Measurements from ENCODE around the gene MYH11.
"Not testable (repeated sequence)": the region's sequence is repeated elsewhere in the genome, so short reads cannot be mapped to it uniquely, and the experiment has no call there.

MYH11 gene

DNA sequence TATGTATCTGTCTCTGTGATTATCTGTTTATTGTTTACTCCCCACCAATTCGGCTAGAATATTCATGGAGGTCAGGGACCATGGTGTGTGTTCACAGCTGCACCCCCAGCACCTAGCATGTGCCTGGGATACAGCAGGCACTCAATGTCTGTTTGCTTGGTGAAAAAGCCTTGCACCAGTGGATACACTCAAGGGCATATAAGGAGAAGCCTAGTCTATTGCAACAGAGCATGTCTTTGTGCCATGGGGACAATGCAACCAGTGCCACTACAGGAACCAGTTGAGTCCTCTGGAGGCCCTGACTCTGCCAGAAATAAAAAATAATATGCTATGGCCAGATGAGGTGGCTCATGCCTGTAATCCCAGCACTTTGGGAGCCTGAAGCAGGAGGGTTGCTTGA, 113.2 kb downstream of the MYH11 start:
- DNase-seq: no peak

DNA sequence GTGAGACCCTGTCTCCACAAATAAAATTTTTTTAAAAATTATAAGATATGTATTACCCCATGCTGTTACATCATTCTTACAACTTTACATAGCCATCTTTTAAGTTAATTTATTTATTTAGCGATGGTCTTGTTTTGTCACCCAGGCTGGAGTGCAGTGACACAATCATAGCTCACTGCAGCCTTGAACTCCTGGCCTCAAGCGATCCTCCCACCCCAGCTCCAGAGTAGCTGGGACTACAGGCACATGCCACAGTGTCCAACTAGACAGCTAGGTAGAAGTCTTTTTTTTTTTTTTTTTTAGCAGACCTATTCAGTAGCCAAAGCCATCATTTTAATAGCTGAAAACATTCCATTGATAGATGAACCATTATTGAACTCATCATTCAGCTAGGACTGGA, 114.1 kb downstream of the MYH11 start:
- no peak for DNase-seq

DNA sequence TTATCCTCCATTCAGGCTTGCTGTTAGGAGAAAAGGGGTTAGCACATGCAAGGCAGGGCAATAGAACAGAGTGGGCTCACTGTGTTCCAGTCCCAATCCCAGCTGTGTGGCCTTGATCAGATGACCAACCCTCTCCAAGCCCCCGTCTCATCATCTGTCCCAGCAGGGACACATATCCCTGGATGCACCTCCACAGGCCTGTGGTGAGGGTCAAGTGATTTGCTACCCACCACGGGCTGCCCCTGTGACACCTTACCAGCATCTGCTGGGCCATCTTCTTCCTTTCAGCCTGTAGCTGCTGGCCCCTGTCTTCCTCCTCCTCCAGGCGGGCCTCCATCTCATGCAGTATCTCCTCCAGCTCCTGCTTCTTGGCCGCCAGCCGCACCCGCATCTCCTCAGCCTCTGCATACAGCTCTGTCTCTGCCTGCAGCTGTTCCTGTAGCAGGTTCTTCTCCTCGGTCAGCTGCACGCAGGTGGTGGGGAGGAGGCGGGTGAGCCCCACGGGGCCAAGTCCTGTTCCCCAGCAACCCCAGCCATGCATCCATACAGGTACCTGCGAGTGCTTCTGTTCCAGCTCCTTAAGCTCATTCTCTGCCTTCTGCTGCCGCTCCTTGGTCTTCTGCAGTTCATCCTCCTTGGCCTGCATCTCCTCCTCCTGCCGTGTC, 115.5 kb downstream of the MYH11 start:
- DNase-seq: no peak

DNA sequence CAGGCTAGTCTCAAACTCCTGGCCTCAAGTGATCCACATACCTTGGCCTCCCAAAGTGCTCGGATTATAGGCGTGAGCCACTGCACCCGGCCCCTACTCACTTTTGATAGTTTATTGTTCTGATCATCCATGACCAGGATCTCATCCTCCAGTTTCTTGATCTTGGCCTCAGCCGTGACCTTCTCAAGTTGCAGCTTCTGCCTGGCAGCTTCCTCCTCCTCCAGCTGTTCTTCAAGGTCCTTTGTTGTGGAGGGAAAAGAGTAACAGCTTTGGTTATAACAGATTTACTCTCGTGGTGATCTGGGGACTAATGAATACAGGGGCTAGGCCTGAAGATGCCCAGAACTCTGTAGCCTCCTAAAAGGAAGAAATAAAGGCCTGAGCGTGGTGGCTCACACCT, 116.9 kb downstream of the MYH11 start:
- DNase-seq: no peak

DNA sequence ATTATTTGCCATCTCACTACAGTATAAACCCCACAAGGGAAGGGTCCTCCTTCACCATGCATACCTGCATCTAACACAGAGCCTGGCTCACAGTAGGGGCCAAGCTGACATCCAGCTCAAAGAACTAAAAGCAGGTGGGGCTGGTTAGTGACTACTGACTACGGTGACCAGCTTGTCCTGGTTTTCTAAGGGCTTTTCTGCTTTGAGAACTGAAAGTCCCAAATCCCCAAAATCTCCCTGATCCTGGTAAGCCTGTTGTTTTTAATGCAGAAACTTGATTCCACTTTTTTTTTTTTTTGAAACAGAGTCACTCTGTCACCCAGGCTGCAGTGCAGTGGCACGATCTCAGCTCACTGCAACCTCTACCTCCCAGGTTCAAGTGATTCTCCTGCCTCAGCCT, 117.4 kb downstream of the MYH11 start:
- DNase-seq: no peak

DNA sequence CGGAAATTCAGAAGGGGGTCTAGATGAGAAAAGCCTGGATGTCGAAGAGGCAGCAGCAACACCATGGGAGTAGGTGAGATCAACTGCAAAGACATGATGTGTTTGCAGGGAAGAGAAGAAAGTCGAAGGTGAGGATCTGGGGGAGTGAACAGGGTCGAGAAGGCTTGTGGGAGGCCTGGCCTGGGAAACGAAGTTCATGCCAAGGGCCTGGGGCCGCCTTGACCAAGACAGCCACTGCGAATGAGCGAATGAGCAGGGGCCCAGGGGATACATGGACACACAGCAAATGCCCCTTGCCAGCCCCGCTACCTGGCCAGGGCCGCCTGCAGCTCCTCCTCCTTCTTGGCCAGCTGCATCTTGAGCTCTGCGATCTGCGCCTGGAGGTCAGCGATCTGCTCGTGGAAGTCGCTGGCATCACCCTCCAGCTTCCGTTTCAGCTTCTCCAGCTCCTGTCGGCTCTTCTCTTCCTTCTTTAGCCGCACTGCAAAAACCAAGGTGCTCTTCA, 119.6 kb downstream of the MYH11 start:
- DNase-seq: no peak

DNA sequence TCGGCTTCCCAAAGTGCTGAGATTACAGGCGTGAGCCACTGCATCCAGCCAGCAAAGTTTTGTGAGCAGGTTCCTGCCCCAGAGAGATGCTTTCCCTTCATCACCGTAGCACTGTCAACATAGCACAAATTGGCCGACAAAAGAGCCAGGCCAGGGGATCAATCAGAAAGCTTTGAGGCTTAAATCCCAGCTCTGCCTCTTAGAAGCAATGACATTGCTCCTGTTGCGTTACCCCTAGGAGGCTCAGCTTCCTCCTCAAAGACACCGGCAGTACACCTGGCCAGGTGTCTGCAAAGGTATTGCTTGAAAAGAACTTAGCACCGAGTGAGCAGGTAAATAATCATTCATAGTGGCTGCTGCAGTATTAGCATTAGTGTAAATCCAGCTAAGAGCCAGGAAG, 120.3 kb downstream of the MYH11 start:
- no peak for DNase-seq

DNA sequence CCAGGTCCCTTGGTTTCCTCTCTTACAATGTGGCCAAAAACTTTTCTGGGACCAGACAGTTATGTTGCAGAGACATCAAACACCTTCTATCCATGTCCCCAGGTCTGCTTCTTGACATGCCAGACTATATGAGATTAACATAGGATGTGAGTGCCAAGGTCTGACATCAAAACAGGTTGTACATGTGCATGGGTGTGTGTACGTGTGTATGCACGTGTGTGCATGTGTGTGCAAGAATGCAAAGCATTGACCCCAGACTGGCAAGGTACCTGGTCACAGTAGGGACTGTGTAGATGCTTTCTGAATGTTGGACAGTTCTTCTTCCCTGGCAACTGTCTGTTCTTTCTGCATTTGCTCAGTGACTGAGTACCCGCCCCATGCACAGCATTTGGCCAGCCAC, 121.2 kb downstream of the MYH11 start:
- DNase-seq: no peak

DNA sequence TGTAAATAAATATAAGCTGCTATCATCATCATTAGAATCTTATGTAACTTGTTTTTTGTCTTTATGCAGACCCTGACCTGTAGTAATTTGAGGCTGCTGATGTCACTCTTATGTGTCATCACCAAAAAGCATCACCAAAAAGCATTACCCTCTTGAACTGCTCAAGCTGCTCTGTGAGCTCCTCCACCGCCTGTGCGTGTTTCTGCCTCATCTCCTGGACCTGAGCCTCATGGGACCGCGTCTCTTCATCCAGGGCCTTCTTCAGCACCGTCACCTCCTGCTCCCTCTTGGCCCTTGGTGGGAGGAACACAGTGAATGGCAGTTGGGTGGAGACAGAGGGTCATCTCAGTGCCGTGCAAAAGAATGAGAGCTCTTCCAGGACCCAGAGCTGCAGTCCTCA, 124.4 kb downstream of the MYH11 start:
- DNase-seq: no peak

DNA sequence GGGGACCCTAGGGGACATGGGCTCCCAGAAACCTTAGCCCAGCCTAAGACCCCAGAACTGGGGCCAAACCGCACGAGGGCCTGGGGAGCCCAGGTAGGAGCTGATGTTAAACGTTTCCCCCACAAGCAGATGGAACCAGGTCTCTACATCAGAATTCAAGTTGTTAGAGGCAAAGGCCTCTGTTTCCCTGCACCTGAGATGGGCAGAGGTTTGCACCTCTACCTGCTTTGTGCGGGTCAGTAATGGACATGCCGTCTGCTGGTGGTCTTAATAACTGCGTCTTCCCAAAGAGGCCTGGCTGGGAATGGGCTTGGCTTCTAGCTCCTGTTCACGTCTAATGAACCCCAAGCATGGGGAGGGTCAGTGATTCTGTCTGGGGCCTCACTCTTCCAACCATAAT, 127.7 kb downstream of the MYH11 start:
- DNase-seq: no peak

DNA sequence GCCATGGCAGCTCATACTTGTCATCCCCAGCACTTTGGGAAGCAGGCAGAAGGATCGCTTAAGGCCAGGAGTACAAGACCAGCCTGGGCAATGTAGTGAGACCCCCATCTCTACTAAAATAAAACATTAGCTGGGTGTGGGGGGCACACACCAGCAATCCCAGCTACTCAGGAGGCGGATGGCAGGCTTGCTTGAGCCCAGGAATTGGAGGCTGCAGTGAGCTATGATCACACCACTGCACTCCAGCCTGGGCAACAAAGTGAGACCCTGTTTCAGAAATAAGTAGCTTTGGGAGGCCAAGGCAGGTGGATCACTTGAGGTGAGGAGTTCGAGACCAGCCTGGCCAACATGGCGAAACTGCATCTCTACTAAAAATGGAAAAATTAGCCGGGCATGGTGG, 129.1 kb downstream of the MYH11 start:
- not testable (repeated sequence) for DNase-seq

DNA sequence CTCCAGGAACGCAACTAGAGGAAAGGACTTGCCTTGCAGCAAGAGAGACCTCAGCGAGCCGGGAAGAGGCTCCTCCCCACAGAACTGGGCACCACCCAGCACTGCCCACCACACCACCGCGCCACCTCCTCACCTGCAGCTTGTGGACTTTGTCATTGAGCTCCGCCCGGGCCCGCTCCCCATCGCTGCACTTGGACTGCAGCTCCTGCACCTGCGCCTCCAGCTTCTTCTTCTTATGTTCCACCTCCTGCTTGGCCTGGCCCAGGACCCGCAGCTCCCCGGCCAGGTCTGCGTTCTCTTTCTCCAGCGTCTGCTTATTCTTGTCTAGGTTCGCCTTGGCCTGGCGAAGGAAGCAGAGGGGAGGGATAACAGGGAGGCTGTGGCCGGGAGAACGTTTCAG, 130.1 kb downstream of the MYH11 start:
- no peak for DNase-seq

DNA sequence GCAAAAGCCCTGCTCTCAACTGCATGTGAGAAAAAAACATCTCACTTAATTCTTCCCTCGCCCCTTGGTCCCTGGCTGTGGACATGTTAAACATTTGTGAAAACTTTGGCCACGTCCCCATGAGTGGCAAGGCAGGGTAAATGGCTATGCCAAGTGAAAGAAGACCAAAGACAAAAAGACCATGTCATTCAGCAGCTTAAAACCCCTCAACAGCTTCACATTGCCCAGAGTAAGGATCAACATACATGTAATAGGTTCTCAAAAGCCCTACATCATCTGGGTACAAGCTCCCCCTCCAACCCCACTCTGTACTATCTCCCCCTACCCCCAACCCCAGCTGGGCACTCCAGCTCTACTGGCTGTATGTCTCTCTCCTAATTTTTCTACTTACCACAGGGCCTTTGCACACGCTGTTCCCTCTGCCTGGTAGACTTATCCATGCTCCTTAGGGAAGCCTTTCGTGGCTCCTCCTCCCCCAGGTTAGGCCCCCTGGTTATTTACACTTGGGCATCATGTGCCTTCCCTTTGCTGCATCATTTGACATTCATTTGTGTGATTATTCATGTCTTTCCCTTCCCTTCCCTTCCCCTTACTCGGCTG, 131.1 kb downstream of the MYH11 start:
- no peak for DNase-seq

DNA sequence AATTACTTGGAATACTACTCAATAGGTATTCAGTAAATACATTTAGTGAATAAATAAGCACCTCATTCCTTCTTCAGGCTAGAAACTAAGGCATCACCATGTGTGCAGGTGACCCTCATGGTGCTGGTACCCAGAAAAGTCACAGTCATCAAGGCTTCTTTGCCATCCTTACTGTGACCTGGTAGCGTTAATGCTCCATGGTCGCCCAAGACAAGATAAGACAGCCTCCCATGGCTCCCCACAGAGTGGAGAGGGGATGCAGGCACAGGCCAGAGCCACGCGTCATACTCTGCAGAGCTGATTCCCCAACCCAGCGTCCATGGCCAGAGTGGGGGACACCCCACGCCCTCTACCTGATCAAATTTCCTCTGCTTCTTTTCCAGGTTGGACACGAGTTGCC, 133.0 kb downstream of the MYH11 start:
- DNase-seq: no peak

DNA sequence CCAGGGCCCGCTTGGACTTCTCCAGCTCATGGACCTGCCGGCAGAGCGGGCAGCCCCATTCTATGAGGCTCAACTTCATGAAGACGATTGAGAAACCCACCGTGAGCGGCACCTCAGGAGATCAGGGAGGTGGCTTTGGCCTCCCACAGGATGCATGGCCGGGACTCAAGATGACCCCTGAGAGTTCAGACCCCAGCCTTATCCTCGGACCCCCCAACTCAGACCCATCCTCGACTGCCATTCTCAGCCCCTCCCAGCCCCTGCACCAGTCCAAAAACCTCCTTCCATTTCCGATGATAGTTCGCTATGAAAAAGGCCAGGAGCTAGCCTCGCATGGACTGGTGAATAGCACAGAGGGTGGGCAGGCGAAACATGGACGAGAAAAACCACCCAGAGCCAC, 135.8 kb downstream of the MYH11 start:
- no peak for DNase-seq

DNA sequence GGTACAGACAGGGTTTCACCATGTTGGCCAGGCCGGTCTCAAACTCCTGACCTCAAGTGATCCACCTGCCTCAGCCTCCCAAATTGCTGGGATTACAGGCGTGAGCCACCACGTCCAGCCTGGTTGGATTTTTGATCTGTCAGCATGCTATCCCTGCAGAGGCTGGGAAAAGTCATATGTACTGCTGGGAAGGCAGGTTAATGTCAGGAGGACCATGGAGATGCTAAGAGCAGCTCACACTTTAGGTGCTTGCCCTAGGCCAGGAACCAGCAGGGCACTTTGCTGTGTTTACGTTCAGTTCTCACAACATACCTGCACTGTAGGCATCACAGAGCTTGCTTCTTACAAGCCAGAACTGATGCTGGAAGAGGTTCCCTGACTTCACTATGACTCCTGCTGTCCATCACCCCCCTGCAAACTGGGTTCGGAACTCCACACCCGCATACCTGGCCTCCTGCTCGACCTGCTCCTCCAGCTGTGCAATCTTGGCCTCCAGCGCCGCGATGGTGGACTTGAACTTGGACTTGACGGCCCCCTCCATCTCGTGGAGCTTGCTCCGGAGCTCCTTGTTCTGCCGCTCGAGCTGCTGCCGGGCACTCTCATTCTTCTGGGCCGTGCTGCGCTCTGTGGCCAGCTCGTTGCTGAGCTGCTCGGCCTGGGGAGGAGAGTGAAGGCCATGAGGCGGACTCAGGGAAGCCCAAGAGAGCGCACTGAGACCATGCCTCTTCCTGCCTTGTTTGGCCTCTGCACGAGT, 140.0 kb downstream of the MYH11 start:
- DNase-seq: no peak

DNA sequence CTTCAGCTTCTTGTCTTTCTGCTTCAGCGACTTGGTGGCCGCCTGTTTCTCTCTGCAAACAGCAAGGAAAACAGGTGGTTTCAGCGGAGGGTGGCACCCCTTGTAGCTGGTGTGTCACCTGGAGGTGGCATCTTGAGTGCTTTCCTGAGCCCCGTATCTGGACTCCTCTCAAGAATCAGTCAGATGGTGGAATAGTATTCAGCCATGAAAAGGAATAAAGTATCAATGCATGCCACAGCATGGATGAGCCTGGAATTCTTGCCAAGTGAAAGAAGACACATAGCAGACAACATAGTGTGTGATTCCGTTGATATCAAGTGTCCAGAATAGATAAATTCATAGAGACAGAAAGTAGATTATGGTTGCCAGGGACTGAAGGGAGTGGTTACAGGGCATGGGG, 141.6 kb downstream of the MYH11 start:
- no peak for DNase-seq

DNA sequence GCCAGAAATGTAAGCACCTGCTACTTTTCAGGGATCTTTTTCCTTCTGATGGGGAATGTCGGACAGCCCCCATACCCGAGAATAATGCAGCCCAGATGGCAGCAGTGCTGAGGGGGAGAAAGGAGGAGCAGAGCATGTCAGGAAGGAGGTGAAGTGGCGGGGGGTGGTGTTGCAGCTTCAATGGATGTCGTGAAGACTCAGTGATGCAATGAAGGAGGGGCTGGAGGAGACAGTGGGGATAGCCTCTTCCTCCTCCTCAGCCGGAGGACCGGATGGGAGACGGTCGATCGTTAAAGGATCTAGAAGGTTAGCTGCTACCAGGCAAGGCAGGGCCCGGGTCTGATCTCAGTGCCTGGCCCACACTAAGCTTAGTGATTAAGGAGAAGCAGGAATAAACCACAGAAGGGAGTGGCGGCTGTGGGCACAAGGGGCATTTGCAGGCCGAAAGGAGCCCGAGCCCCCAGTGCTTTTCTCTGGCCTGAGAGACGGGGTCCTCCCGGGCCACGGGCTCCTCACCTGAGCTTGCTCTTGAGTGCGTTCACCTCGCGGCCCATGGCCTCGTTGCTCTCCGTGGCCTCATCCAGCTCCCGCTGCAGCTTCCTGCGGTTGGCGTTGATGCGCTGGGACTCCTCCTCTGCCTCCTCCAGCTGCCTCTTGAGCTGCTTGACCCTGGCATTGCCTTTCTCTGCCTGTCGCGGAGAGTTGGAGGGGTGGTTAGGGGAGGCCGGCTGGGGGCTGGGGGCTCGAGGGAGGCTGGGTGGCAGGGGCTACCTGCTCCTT, 142.2 kb downstream of the MYH11 start:
- no peak for DNase-seq

DNA sequence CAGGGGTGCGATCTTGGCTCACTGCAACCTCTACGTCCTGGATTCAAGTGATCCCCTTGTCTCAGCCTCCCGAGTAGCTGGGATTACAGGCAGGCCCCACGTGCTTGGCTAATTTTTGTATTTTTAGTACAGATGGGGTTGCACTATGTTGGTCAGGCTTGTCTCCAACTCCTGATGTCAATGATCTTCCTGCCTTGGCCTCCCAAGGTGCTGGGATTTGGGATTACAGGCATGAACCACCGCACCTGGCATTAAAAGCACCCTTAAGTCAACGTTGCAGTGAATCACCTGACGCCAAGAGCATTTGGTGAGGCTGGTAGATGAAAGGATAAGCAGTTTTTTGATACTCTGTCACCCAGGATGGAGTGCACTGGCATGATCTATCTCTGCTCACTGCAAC, 147.8 kb downstream of the MYH11 start:
- no peak for DNase-seq

DNA sequence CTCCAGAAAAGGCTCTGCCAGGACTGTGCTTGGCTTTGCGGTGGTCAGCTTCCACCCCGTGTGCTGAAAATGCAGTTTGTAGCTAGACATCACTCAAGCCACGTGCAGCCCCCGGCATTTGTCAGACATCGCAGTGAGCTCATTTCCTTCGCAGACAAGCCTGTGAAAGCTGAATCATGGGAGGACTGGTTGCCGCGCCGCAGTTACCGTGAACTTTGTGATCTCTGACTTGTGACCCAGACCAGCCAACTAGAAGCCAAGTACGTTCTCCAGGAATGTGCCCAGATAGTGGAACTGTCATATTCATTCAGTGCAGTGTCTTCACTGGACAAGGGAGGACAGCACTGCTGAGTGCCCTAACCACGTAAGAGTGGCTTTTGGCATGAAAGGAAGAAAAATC, 148.7 kb downstream of the MYH11 start:
- DNase-seq: no peak

DNA sequence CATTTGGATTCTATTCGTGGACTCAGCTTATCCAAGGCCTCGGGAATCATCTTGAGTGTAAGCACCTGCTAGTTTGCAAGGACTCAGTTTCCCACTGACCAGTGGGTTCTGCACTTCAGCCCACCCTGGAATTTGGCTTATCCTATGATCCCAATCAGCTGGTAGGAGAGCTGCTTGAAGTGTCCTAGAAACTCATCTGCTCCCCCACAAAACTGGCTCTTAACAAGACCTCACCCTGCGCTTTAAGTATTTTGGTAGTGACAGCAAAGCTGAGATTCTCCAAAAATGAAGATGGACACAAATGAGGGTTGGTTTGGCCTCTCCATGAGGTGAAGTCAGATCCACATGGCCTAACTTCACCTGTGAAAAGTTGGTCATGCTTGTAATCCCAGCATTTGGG, 149.5 kb downstream of the MYH11 start:
- no peak for DNase-seq

DNA sequence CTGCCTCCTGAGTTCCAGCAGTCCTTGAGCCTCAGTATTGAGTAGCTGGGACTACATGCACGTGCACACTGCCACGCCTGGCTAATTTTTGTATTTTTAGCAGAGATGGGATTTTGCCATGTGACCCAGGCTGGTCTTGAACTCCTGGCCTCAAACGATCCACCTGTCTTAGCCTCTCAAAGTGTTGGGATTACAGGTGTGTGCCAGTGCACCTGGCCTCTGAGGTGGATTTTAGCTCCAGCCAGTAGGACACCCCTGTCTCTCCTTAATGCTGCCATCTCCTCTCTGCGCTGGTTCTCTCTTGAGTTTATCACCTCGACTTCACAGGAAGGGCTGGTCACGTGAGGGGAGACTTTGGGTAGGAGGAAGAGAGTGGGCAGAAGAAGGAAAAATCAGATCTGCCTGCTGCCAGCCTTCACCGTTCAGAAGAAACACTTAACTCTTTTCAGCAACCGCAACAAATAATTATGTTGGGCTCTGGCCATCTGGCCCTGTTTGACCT, 151.7 kb downstream of the MYH11 start:
- no peak for DNase-seq

DNA sequence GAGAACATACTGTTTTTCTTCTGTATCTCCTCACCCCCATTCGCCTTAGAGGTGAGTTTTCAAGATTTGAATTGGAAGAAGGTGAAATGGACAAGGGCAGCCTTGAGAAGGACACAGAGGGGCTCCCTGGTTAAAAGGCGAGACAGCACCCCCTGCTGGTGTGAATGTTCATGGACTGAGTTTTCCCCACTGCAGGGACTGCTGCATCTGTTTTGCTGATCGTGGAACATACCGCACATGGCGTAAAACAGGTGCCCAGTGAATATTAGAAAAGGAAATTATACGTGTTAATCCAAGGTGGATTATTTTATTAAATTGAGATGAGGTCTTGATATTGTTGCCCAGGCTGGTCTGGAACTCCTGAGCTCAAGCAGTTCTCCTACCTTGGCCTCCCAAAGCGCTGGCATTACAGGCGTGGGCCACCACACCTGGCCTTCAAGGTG, 152.3 kb downstream of the MYH11 start:
- DNase-seq: peak; percentile 1
